GM19043 (cell line): Measurements from ENCODE around the gene SRRM4.

ENCODE experiments used
- ATAC-seq: cut with Tn5 transposase; IDR thresholded peaks from one replicate; pipeline ENCODE4 v1.9.1; 2021; ENCODE audit warnings: low read depth; ENCODE audit not compliant: unreplicated experiment

The SRRM4 gene

DNA sequence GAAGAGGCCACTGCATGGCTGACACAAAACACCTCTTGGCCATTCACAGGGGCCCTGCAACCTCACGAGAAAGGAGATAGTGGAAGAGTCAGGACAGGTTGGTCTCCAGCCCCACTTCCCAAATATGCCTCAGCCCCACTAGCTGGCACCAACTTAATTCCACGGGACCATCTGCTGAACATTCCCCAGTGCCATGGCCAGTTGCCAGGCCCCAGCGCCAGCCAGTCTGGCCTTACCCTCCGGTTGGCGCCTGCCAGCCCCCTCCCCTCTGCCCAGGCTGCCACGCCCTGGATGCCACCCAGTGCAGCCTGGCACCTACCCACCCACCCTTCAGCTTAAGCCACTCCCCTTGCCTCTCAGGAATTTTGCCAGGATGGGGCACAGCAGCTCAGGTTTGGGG lies 176.2 kb downstream of the SRRM4 start:
- ATAC-seq = no peak

DNA sequence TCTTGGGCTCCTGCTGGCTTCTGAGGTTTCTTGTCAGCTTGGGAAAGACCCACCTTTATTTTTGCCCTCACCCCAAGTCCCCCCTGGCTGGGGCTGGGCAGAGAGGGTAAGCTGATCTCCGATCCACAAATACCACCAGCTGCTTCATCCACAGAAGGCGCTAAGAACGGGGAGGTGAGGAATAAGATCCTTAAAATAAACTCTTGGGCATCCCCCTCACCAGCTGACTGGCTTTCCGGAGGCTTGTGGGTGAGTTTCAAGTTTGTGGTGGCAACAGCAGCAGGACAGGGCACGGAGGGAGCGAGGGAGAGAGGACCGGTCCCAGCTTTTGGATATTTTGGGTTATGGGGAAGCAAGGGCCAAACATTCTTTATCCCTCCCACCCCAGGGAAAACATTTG lies 176.6 kb downstream of the SRRM4 start:
- no peak for ATAC-seq

DNA sequence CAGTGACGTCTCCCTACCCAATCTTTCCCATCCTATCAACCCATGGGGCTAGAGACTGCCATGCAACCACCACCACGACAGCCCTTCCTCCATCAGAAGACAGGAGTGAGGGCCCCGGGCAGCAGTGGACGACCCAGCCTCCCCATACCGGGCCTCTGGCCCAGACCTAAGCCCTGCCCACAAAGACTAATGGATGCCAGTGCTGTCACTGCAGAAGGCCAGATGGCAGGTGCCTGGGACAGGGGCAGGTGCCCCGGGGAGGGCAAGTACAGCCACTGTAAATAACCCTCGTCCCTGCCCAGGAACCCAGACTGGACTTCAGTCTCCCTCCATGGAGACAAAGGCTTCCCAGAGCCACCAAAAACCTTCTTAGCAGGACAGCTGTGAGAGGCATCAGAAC lies 177.1 kb downstream of the SRRM4 start:
- no peak for ATAC-seq

DNA sequence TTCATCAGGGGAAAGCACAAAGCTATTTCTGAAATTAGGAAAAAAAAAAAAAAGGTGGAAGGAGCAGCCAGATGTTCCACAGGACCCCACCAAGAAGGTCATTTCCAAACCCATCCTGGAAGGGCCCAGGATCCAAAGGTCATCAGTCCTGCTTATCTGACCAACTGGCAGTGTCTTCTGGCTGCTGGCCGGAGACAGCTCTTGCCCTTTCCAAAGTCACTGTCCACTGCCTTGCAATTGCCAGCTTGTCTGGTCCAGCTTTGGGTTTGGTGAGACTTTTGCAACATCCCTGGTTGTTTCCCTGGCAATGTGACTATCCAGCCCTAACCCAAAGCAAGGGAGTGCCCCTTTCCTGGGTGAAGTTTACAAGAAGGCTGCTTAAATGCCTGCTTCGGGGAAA lies 178.5 kb downstream of the SRRM4 start:
- no peak for ATAC-seq

DNA sequence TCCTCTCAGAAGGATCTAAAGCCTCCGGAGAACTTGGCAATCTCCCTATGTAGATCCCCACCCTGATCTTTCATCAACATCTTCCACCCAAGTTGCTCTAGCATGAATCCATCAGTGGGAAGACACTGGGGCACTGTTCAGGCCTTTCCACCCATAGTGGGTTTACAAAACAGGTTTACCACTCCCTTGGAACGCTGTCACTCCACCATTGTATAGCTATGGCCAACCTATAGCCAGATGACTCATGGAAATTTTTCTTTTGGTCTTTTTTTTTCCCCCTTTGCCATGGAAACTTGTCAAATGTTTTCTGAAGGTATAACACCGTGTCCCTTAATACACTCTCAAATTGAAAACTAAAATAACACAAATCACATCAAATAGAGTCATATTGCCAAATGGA lies 186.6 kb downstream of the SRRM4 start:
- no peak for ATAC-seq

DNA sequence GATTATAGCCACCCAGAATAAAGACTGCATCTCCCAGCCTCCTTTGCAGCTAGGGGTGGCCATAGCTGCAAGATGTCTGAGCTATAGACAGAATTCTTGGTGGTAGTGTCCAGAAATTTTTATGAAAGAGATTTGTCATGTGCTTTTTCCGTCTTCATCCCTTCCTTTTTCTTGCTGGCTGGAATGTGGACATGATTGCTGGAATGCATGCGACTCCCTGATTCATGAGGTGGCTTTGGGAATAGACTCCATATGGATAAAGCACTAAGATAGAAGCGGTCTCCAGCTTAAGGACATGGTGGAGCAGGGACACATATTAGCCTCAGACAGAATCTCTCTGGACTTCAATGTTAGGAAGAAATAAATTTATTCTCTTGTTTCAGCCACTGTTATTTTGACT lies 187.4 kb downstream of the SRRM4 start:
- no peak for ATAC-seq

DNA sequence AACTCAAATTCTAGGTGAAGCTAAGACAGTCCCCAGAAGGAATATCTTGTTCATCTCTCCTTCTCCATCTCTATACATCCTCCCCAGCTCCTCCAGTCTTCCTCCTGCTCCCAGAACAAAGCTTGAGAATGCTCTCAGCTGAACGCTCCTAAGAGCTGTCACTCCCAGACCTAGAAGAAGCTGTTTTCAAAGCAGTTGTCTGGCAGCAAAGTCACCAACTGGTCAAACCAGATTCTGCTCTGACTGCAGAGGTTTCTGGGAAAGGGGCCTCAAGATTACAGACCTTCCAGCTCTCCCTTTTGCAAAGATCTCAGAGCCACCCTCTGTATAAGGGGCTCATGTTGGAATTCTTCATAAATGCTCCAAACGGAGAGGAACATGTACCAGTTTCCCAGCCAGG lies 187.8 kb downstream of the SRRM4 start:
- ATAC-seq = no peak

DNA sequence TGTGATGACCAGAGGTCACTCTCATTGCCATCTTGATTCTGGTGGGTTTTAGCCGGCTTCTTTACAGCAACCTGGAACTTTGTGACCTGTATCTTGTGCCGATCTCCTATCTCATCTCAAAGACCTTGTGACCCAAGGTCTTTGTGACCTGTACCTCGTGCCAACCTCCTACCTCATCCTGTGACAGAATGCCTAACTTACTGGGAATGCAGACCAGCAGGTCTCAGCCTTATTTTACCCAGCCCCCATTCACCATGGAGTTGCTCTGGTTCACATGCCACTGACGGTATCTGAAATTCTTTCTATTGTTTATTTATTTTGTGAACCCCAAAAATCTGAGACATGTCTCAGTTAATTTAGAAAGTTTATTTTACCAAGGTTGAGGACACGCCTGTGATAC lies 189.9 kb downstream of the SRRM4 start:
- ATAC-seq = no peak

DNA sequence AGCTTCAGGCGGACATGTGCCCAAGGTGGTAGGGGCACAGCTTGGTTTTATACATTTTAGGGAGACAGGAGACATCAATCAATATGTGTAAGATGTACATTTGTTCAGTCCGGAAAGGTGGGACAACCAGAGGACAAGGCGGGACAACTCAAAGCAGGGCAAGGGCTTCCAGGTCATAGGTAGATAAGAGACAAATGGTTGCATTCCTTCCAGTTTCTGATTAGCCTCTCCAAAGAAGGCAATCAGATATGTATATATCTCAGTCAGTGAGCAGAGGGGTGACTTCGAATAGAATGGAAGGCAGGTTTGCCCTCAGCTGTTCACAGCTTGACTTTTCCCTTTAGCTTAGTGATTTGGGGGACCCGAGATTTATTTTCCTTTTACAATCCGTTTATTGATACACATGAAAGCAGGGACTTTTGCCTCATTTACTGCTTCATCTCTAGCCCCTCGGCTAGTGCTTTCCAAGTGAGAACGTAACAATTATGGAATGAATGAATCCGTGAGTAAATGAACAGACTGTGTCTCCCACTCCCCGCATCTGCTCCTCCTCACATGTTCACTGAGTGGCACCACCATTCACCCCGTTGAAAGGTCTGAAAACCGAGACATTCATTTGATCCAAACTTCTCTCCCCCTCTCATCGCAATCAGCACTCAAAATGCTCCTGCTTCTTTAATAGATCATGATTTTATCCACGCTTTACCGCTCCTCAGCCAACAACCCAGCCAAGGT lies 190.5 kb downstream of the SRRM4 start:
- ATAC-seq = no peak

DNA sequence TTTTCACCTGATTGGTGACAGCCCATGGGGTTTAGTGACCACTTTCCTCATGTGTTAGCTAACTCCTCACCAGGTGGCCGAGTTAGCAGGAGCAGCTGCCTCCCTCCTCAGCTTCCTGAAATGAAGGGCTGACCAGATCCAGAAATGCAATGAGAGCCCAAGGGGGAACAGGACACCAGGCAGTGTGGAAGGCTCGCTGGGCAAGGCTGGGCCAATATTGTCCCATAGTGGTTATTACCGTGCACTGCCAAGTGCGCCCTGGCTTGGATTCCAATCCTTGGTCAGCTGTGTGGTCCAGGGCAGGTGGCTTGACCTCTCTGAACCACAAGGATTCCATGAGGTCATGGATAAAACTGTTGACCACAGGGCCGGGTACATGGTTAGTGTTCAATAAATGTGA lies 193.7 kb downstream of the SRRM4 start:
- no peak for ATAC-seq

DNA sequence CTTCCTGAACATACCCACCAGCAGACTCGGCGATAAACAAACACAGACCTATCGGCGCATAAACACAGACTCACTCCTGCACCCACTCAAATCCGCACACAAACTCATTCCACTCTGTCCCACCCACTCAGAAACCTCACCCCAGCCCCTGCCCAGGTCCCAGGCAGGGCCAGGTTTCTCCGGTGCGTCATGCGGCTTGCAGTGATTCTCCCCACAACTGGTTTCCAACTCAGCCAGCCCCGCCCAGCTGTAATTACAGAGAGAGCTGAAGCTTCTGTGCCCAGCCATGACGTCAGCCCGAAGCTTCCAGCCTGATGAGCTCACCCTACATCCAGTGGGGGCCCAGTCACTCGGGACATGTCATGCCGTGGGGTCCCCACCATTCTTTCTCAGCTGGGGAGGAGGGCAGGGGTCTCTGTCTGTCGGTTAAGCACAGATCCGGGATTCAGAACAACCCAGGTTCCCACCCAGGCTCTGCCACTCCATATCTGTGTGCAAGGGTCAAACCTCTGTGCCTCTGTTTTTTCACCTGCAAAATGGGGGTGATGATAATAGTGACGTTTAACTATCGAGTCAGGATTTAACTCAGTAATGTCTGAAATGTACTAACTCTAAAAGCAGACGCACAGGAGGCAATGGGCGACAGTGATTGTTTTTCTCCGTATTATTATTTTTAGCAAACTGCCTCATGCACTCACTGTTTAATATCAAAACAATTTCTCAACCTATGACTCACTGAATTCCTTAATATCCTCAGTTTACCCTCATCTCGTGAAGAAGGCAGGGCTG lies 195.1 kb downstream of the SRRM4 start:
- ATAC-seq = no peak

DNA sequence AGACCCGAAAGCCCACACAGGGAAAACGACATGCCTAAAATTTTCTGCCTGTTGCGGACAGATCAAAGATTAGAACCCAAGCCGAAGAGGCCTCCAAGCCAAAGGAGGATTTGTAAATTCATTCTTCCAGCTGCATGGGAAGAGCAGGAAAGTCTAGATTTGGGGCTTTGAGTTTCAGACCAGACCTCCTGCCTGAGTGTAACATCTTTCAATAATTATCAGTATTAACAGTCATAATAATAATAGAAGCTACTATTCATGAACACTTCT lies 195.7 kb downstream of the SRRM4 start:
- no peak for ATAC-seq

DNA sequence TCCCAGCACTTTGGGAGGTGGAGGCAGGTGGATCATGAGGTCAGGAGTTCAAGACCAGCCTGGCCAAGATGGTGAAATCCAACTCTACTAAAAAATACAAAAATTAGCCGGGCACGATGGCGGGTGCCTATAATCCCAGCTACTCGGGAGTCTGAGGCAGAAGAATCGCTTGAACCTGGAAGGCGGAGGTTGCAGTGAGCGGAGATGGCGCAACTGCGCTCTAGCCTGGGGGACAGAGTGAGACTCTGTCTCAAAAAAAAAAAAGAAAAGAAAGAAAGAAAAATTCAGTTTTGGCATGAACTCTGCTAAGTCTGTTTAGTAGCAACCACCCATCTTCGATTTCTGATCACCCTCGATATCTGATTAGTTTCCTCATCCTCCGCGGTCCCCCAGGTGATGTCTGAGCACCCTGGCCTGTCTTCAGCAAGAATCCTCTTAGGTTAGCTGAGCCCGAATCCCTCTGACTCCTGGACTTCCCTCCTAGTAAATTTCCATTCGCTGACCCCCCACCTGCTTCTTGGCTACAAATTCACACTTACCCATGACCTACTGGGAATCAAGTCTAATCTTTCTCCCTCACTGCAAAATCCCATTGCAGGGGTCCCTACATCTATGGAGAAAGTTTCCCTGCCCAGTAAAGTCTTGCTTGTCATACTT lies 196.5 kb downstream of the SRRM4 start:
- ATAC-seq = no peak

DNA sequence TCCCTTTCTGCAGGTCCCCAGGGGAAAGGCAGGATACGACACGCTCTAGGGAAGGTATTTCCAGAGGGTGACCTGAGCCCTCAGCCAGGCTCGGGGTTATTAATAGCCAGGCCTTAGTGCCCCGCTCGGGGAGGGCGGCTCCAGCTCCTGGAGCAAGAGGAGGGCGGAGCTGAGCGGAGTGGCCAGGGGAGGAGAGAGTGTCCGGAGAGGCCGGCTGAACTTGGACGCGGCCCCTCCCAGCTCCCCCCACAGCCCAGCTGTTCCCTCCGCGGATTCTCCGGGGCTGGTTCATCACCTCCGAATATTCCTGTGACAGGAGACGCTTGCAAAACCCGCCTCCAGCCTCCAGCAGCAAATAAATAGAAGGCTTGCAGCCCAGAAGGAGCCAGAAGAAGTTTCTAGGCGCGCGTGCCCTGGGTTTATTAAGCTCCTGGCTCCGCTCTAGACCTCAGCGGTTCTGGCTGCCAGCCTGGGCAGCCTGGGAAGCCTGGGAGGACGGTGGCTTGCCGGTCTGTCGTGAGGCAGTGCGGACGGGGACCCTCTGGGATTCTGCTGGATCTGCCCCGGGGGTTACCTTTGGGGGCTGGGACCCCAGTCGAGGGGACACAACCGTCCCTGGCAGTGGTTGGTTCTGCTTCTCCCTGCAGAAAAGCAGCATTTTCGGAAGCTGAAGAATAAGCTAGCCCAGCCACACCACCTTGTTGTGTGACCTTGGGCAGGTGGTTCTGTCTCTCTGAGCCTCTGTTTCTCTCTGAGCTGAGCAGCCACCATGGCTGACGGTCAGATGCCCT lies 197.4 kb downstream of the SRRM4 start, which contains the start of gene HSPB8:
HSPB8 (plus strand) TSS at position 388 of the 791 bp plus-strand sequence; CDS start at position 770, 382 bp downstream.
- ATAC-seq = no peak

DNA sequence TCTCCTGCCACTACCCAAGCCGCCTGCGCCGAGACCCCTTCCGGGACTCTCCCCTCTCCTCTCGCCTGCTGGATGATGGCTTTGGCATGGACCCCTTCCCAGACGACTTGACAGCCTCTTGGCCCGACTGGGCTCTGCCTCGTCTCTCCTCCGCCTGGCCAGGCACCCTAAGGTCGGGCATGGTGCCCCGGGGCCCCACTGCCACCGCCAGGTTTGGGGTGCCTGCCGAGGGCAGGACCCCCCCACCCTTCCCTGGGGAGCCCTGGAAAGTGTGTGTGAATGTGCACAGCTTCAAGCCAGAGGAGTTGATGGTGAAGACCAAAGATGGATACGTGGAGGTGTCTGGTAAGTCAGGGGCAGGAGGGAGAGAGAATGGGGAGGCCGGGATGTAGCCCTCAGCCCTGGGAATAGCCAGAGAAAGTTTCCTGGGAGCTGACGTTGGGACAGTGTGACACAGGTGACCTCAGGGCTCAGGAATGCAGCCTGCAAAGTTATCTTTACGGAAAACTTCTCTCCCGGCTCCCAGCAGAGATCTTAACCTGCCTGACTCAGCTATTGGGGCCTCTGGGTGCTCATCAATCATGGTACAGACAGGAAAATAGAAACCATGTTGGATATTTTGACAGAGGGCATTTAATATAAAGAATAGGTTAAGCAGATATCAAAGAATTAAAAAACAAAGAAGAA lies 198.1 kb downstream of the SRRM4 start:
- ATAC-seq = no peak

DNA sequence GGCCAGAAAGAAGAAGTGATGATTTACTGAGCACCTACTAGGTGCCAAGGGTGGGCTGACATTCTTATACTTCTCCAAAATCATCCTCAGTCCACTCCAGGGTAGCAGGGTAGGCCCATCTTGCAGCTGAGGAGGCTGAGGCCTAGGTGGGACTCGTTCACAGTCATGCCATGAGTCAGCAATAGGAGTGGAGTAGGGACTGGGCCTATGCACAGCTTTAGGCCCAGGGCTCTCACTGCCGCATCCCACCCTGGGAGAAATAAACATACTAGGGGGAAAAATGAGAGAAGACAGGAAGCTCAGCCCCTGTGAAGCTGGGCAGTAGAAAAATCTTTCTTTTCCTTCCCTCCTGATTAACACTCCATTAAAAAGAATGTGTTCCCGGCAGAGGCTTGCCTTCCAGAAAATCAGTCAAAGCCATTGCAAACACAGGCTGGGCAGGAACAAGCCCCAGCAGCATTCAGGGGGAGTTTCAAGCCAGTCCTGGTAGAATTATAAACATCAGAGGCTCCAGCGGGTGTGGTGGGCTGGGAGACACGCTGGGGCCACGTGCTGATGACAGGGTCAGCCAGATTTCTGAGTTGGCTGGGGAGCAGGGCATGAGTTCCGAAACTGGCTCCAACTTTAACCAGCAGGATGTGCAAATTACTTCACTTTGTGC lies 199.2 kb downstream of the SRRM4 start:
- no peak for ATAC-seq

DNA sequence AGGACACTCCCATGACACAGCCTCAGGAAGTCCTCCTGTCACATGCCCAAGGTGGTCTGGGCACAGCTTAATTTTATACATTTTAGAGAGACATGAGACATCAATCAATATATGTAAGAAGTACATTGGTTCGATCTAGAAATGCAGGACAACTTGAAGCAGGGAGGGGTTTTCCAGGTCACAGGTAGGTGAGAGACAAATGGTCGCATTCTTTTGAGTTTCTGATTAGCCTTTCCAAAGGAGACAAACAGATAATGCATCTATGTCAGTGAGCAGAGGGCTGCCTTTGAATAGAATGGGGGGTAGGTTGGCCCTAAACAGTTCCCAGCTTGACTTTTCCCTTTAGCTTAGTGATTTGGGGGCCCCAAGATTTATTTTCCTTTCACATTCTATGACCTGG lies 199.9 kb downstream of the SRRM4 start:
- ATAC-seq = no peak

DNA sequence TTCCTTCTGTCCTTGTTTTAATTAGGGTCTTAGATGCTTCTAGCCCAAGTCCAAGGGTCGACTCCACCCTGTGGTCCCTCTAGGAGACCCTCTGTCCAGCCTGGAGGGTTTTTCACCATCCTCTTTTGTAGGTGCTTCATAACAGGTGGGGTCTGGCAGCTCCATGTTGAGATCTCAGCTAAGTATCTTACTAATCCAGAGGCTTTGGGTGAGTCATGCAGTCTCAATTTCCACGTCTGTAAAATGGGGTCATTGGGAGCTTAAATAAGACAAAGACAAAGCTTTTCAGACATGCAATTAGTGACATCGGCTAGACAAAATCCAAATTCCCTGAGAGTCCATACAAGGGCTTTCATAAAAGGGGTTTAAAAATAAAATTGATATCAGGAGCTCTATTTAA lies 200.6 kb downstream of the SRRM4 start:
- ATAC-seq = no peak

DNA sequence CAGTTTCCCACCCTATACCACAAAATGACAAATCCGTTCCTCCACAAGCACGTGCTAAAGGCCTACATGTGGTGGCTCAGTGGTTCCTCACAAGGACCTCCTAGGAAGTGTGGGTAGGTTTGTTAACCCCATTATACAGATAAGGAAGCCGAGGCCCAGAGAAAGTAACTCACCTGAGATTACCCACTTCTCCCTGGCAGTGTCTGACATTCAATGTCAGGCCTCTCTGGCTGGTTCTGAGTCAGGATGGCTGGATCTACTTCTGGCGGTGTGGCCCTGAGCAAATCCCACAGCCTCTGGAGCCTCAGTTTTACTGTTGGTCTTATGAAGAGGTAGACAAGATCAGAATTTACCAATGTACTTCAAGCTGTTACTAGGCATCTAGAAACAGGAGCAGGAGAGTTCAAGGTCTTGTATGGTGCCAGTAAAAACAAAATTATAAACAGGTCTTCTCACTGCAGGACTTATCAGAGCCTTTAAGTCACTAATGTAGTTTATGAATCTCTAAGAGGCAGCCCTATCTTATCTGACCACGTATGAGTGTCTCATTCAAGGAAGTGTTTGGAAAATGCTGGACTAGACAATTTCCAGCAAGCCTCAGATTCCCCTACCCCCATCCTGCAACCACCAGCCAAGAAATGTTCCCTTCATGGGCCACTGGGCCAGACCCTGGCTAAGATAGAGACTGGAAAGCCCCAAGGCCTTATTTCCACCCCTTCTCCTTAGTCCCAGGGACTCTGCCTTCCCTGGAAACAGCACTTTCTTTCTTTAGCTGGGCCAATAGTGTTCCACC lies 201.6 kb downstream of the SRRM4 start:
- ATAC-seq = no peak
